ENCODE data around the gene THADA.

Gene THADA

GRCh38 chr2:43269706-43270105 lies 326.1 kb downstream of the THADA start:
- TF ChIP-seq CTCF (IDR thresholded peaks at IDR 0.05; ENCODE audit: control insufficient read depth, extremely low read depth, insufficient read depth): no peak
- DNase-seq (ENCODE audit: low read depth): no peak
- no peak overlapping the region for H3K4me3 ChIP-seq (ENCODE audit: low read depth, low read length)

DNA sequence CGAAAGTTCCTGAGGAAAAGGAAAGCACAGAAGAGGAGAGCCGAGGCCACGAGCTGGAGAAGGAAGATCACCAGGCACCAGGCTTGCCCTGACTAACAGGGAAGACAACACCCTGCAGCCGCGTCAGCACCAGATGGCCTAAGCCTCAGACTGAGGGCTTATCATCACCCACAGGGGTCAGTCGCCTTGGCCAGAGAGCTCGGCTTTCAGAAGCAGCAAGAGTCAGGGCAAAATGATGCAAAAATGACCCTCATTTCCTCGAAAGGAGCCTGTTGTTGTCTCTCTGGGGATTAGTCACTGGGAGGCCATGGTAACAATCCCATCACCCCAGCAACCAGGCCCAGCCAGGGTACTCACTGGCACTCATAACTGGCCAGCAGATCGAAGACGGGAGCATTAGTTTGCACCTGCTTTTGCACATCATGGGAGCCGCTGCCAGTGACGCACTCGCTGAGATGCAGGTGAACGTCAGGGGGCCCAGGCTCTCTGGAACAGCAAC lies 326.7 kb downstream of the THADA start:
- no peak for TF ChIP-seq CTCF (IDR thresholded peaks at IDR 0.05; ENCODE audit: control insufficient read depth, extremely low read depth, insufficient read depth)
- no peak overlapping the region for H3K4me3 ChIP-seq (ENCODE audit: low read depth, low read length)
- no peak for DNase-seq (ENCODE audit: low read depth)

- H3K4me3 ChIP-seq (ENCODE audit: low read depth, low read length): no peak overlapping the region
- TF ChIP-seq CTCF (IDR thresholded peaks at IDR 0.05; ENCODE audit: control insufficient read depth, extremely low read depth, insufficient read depth): no peak
- no peak for DNase-seq (ENCODE audit: low read depth)
Observed at GRCh38 chr2:43268066-43268953, 327.5 kb downstream of the THADA start.

GRCh38 chr2:43267381-43267780 lies 328.5 kb downstream of the THADA start:
- no peak for DNase-seq (ENCODE audit: low read depth)
- TF ChIP-seq CTCF (IDR thresholded peaks at IDR 0.05; ENCODE audit: control insufficient read depth, extremely low read depth, insufficient read depth): no peak

DNA sequence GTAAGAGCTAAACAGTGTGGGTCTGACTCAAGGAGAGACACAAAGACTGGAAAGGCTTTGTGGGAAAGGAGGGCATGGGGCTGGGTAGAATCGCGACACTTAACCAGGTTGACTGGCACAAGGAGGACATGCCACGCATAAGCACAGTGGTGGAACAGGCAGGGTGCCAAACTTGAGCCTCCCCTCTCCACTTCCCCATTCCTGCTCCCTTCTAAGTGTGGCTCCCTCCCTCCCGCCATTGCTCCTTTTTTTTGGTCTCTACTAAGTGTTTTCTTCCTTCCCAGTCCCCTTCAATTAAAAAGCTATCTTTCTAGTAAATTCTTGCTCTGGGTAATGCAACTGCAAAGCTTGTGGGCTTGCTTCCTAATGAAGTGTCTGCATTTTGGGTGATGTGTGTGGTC lies 329.1 kb downstream of the THADA start:
- no peak for DNase-seq (ENCODE audit: low read depth)

More at GRCh38 chr2:43267381-43267780, 328.5 kb downstream of the THADA start:
- no peak overlapping the region for H3K4me3 ChIP-seq (ENCODE audit: low read depth, low read length)

DNA sequence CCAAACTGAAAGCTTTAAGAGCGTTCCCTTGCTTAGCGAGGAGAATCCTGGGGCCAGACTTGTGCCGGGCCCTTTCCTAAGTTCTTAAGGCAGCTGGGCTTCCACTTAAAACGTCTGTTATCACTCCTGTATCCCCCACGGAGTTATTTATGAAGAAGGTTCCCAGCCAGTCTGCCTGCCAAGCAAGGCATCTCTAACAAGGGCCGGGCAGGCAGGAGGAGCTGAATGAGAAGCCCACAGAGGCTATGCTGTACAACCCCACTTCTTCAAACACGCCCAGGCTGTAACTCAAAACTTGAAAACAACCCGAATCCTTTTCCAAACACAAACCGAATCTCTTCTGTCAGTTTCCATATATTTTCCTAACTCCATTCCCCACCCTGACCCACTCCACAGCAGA lies 330.4 kb downstream of the THADA start:
- DNase-seq (ENCODE audit: low read depth): no peak

More for the DNA sequence above, 329.1 kb downstream of the THADA start:
- H3K4me3 ChIP-seq (ENCODE audit: low read depth, low read length): no peak overlapping the region
- no peak for TF ChIP-seq CTCF (IDR thresholded peaks at IDR 0.05; ENCODE audit: control insufficient read depth, extremely low read depth, insufficient read depth)

More for the DNA sequence above, 330.4 kb downstream of the THADA start:
- no peak for TF ChIP-seq CTCF (IDR thresholded peaks at IDR 0.05; ENCODE audit: control insufficient read depth, extremely low read depth, insufficient read depth)
- no peak overlapping the region for H3K4me3 ChIP-seq (ENCODE audit: low read depth, low read length)

All from LNCaP clone FGC (cell line).